Parathyroid adenoma (tissue), 2 donors: Measurements from ENCODE around the gene NANOS3.

ENCODE experiments used
- H2AFZ ChIP-seq: fragments of 300-600 bp; sonication (generic); one replicate; pipeline ENCODE4 v1.7.0; 2017; ENCODE audit warnings: antibody characterized with exemption, mild to moderate bottlenecking
- H3K27ac ChIP-seq: fragments of 300-600 bp; sonication (generic); one replicate; pipeline ENCODE4 v1.7.0; 2017
- H3K27me3 ChIP-seq: fragments of 300-600 bp; sonication (generic); one replicate; pipeline ENCODE4 v1.7.0; 2017; ENCODE audit warnings: low read length; ENCODE audit not compliant: control insufficient read depth, insufficient read depth
- H3K36me3 ChIP-seq: fragments of 300-600 bp; sonication (generic); one replicate; pipeline ENCODE4 v1.7.0; 2017; ENCODE audit warnings: low read length; ENCODE audit not compliant: control insufficient read depth, insufficient read depth
- H3K4me1 ChIP-seq: fragments of 300-600 bp; sonication (generic); one replicate; pipeline ENCODE4 v1.7.0; 2017; ENCODE audit warnings: control low read depth
- H3K4me2 ChIP-seq: fragments of 300-600 bp; sonication (generic); one replicate; pipeline ENCODE4 v1.7.0; 2017; ENCODE audit warnings: low read length
- H3K4me3 ChIP-seq: fragments of 300-600 bp; sonication (generic); one replicate; pipeline ENCODE4 v1.7.0; 2017; ENCODE audit warnings: low read depth, low read length
- H3K79me2 ChIP-seq: fragments of 300-600 bp; sonication (generic); one replicate; pipeline ENCODE4 v1.7.0; 2017; ENCODE audit warnings: control low read depth
- H3K9ac ChIP-seq: fragments of 300-600 bp; sonication (generic); one replicate; pipeline ENCODE4 v1.7.0; 2017; ENCODE audit warnings: mild to moderate bottlenecking
- H3K9me3 ChIP-seq: fragments of 300-600 bp; sonication (generic); one replicate; pipeline ENCODE4 v1.7.0; 2017; ENCODE audit warnings: low read length; ENCODE audit not compliant: control insufficient read depth
- CTCF ChIP-seq: fragments of 300-600 bp; sonication (generic); IDR thresholded peaks from one replicate; pipeline ENCODE4 v1.7.0; 2017; ENCODE audit warnings: antibody characterized with exemption, mild to moderate bottlenecking
- donor health status: primary hyperparathyroidism.

Gene NANOS3

GRCh38 chr19:13841086-13841961 is 35.6 kb upstream of the NANOS3 start:
- Histone ChIP-seq H3K36me3 (no peaks in the 10 kb centered on the region), H2AFZ (no peak overlapping the region), H3K27ac (peak overlapping the region; percentile 97), H3K4me3 (peak overlapping the region; percentile 72), H3K9me3 (no peaks in the 10 kb centered on the region), H3K27me3 (no peaks in the 10 kb centered on the region), H3K4me1 (peaks cover 16% of the 10 kb centered on the region), H3K79me2 (peaks cover 6% of the 10 kb centered on the region), H3K4me2 (peak overlapping the region; percentile 84), H3K9ac (no peak overlapping the region)
- TF ChIP-seq CTCF: no peak

- Histone ChIP-seq H3K27ac (peak overlapping the region; percentile 97), H3K9me3 (no peaks in the 10 kb centered on the region), H3K79me2 (peaks cover 6% of the 10 kb centered on the region), H3K4me3 (peak overlapping the region; percentile 72), H3K9ac (peak overlapping the region; percentile 80), H3K27me3 (no peaks in the 10 kb centered on the region), H3K4me1 (peaks cover 21% of the 10 kb centered on the region), H2AFZ (peak overlapping the region; percentile 76), H3K36me3 (no peaks in the 10 kb centered on the region), H3K4me2 (peak overlapping the region; percentile 84)
- no peak for TF ChIP-seq CTCF
These were observed 35.0 kb upstream of the NANOS3 start for GRCh38 chr19:13841962-13842290.

- Histone ChIP-seq H3K4me1 (peaks cover 24% of the 10 kb centered on the region), H3K9ac (peak overlapping the region; percentile 80), H3K27me3 (no peaks in the 10 kb centered on the region), H3K4me2 (peak overlapping the region; percentile 93), H3K4me3 (peak overlapping the region; percentile 73), H3K79me2 (peaks cover 6% of the 10 kb centered on the region), H2AFZ (peak overlapping the region; percentile 93), H3K9me3 (no peaks in the 10 kb centered on the region), H3K27ac (peak overlapping the region; percentile 97), H3K36me3 (no peaks in the 10 kb centered on the region)
- TF ChIP-seq CTCF: peak; percentile 9
These were observed 34.4 kb upstream of the NANOS3 start for GRCh38 chr19:13842291-13843103.

GRCh38 chr19:13843104-13843921 is 33.6 kb upstream of the NANOS3 start:
- peaks cover 27% of the 10 kb centered on the region for H3K4me1 ChIP-seq
- H3K4me3 ChIP-seq: peak overlapping the region; percentile 73
- no peaks in the 10 kb centered on the region for H3K36me3 ChIP-seq
- H3K4me2 ChIP-seq: peak overlapping the region; percentile 93
- no peaks in the 10 kb centered on the region for H3K9me3 ChIP-seq
- peaks cover 6% of the 10 kb centered on the region for H3K79me2 ChIP-seq
- peak overlapping the region; percentile 97 for H3K27ac ChIP-seq
- TF ChIP-seq CTCF: no peak
- peak overlapping the region; percentile 93 for H2AFZ ChIP-seq
- no peaks in the 10 kb centered on the region for H3K27me3 ChIP-seq
- H3K9ac ChIP-seq: peak overlapping the region; percentile 69
